ENCODE results near the gene GRAMD2A. TPM values are rescaled to one million over a fixed set of nuclear protein-coding genes. Genes with fewer than 3 reads are reported as not detected.

Gene GRAMD2A
- total RNA-seq, 4 donors from 2014 or later: 0.65 TPM; not detected in 3

DNA sequence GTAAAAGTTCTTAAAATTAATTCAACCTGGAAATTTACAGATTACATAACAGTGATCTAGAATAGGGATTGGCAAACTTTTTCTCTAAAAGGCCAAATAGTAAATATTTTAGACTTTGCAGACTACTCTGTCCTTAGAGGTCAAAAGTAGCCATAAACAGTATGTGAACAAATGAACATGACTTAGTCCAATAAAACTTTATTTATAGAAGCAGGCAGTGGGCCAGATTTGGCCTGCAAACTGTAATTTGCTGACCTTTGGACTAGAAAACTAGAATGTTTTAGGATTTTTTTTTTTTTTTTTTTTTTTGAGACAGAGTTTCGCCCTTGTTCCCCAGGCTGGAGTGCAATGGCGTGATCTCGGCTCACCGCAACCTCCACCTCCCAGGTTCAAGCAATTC, 67.3 kb downstream of the GRAMD2A start:
- TF ChIP-seq, protein P1, sequence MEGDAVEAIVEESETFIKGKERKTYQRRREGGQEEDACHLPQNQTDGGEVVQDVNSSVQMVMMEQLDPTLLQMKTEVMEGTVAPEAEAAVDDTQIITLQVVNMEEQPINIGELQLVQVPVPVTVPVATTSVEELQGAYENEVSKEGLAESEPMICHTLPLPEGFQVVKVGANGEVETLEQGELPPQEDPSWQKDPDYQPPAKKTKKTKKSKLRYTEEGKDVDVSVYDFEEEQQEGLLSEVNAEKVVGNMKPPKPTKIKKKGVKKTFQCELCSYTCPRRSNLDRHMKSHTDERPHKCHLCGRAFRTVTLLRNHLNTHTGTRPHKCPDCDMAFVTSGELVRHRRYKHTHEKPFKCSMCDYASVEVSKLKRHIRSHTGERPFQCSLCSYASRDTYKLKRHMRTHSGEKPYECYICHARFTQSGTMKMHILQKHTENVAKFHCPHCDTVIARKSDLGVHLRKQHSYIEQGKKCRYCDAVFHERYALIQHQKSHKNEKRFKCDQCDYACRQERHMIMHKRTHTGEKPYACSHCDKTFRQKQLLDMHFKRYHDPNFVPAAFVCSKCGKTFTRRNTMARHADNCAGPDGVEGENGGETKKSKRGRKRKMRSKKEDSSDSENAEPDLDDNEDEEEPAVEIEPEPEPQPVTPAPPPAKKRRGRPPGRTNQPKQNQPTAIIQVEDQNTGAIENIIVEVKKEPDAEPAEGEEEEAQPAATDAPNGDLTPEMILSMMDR (IDR thresholded peaks at IDR 0.05; ENCODE audit: low read depth): no peak

DNA sequence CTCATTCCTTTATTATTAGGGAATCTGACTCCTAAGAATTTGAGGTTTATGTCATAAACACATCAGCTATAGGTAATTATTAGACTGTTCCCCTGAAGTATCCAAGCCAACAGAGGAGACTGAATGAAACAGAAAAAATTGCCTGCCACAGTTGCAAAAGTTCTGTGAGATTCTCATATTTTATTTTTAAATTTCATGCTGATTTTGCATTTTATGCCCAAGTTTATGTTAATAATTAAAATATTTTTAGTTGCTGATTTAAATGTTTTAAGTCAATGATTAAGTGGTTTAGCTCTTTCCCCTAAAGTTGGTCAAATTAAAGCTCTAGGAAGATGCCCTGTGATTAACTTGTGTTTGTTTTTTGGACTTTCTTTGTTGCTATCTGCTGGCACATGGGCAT, 69.2 kb downstream of the GRAMD2A start:
- TF ChIP-seq, protein P1 (IDR thresholded peaks at IDR 0.05; ENCODE audit: low read depth): no peak

DNA sequence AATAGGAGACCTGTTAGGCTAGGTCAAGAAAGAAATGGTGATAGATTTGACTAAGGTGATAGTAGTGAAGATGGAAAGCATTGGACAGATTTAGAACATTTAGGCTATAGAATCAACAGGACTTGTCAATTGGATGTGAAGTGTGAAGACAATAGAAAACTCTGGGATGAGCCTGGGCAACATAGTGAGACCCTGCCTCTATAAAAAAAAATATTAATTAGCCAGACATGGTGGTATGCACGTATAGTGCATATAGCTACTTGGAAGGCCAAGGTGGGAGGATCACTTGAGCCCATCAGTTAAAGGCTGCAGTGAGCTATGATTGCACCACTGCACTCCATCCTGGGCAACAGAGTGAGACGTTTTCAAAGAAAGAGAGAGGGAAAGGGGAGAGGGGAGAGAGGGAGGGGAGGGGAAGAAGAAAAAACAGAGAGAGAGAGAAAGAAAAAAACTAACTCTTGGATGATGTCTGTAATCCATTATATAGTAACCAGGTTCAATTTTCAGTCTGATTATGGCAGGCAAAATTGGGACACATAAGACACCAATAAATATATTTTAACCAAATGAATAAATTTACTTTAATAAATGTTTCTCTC, 69.8 kb downstream of the GRAMD2A start:
- TF ChIP-seq, protein P1 (IDR thresholded peaks at IDR 0.05; ENCODE audit: low read depth): no peak

DNA sequence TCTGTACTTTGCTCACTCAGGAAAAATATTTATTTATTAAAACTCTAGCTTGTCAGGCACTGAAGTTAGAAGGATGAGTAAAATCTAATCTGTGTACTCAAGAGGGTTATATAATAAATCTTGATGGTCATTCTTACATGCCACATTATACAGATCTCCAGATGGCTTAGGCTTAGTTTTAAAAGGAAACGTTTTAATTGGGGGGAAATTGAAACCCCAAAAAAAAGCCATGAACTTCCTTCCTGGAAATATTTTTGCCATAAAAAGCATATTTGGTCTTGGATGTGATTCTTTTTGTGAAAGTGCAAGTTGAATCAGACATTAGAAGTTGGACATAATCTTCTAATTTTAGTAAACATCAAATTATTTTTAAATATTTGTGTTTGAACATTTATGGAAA, 73.4 kb downstream of the GRAMD2A start:
- TF ChIP-seq, protein P1 (IDR thresholded peaks at IDR 0.05; ENCODE audit: low read depth): no peak

DNA sequence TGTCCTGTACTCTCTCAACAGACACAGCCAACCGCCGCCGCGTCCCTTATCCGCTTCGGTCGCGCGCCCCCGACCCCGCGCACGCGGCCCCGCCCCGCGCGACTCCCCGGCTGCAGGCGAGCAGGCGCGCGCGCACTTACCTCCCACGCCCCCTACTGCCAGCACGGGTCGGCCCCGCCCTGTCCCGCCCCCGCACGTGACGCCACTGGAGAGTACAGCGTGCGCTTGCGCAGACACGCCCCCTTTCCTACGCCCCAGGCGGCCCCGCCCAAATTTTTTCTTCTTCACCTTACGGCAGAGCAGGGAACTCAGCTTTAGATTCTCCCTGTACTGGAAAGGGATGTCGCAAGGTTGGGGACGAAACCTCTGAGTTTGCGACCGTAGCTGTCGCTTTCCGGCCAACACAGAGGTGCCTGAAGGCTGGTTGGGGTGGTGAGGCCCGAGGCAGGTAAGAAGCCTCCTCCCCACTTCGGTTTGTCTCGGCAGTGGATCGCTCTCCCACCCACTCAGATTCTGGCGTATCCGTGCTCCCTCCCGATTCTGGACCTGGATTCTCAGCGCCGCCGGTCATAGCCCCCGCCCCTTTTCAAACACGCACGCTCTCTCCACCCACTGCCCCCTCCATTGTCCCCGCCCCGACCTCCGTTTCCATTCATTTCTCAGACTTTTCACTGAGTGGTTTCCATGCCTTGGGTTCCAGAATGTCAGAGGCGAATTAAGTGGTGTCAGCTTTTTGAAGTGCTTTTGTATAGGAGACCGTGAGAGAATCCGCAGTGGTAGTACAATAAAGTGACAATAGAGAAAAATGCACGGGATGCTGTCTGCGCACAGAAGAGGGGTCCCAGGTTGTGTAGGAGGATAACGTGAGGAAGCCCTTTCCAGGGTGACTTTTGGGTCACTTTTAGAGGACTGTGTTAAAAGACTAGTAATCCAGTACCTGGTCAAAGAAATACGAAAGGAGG, 79.3 kb downstream of the GRAMD2A start, which contains the start of the genes MYO9A and SENP8:
Gene MYO9A, minus strand, starts transcription at position 134 of the 962 bp plus-strand sequence. CDS start 71,587 bp downstream, outside the sequence.
Gene SENP8, plus strand, starts transcription at position 387 of the 962 bp plus-strand sequence. CDS start 21,221 bp downstream, outside the sequence.
- TF ChIP-seq, protein P1 (IDR thresholded peaks at IDR 0.05; ENCODE audit: low read depth): no peak

DNA sequence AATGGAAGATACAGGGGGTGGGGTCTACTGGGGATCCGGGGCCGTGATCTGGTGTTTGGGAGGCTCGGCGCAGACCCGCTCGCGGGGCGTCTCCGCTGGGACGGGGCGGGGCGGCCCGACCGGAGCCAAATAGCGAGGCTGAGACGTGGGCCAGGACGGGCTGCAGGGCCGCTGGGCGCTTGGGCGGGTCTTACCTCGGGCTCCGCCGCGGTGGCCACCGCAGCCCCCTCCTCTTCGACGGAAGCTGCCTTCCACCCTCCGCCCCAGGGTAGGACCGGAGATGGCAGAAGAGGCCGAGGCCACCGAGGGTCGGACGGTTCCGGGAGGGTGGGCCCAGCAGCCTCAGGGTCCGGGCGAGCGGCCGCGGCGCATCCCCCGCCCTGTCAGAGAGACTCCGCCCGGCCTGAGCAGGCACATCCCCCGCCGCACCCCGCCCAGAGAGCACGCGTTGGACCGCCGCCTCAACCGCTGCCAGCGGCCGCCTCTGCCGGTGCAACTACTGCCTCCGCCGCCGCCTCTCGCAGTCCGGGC, 80.0 kb downstream of the GRAMD2A start:
- TF ChIP-seq, protein P1 (IDR thresholded peaks at IDR 0.05; ENCODE audit: low read depth): no peak
